Midbrain (tissue), 1 donor: ENCODE measurements around the gene FAM90A1.
"Not testable (repeated sequence)": the region's sequence is repeated elsewhere in the genome, so short reads cannot be mapped to it uniquely, and the experiment has no call there.

ENCODE experiments used
- DNase-seq: peaks from one replicate; lab custom pipeline; 2025; lab: John Stamatoyannopoulos, UW

FAM90A1 gene

GRCh38 chr12:8226992-8227731, at the start of gene FAM90A1:
TSS of gene FAM90A1 (minus strand) at chr12:8227618. CDS start at chr12:8224832, 2,786 bp downstream.
- peak; percentile 43 for DNase-seq

GRCh38 chr12:8276397-8276796, 49.0 kb upstream of the FAM90A1 start:
- not testable (repeated sequence) for DNase-seq

DNA sequence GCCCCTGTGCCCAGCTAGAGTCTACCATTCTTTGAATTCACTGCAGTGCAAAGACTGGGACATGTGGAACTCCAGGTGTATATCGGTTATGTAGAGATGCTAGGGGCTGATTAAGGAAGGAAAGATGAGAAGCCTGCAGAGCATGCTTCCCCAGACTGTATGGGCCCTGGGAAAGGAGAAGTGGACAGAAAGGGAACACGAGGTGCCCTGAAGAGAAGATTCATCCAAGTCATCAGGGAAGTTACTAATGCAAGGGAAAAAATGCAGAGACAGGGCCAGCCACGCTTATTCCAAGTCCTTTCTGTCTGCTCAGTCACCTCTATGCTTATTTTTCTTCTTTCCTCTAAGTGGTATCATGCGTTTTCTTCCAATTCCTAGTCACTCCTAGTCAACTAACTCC, 39.3 kb upstream of the FAM90A1 start:
- DNase-seq, result peak; percentile 29

DNA sequence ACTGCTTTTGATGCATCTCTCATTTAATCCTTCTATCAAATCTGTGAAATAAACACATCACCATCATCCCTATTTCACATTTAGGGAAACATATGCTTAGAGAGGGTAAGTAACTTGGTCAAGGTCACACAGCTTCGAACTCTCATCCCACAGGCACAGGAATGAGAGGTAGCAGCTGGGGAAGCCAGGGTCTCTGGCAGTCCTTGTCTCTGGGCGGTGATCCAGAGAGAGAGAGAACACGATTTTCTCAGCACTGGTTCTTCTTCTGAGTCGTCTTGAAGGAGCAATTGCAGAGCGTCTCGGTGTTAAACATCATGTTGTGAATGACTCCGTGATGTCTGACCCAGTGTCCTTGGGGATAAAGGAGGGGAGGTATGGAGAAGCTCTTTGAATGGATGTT, 36.8 kb upstream of the FAM90A1 start:
- DNase-seq, result not testable (repeated sequence)

DNA sequence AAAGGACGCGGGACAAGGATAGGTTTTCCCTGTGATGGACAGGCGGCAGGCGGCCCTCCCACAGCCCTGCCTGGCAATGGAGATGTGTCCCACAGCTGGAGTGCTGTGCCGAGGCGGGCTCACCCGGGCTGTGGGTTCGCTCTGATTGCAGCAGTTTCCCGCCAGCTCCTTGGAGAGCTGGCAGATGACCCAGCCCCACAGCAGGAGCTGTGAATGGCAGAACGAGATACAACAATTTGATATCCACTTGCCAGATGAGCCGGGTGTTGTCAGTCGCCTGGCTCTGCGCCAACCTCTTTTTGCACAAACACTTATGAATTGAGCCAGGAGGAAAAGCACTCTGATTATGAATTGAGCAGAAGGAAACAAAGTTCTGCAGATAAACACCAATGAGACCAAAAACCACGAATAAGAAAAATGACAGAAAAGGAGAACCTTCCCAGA, 33.7 kb upstream of the FAM90A1 start:
- DNase-seq, result not testable (repeated sequence)

- not testable (repeated sequence) for DNase-seq
Measured at GRCh38 chr12:8256356-8256755, 28.9 kb upstream of the FAM90A1 start.

DNA sequence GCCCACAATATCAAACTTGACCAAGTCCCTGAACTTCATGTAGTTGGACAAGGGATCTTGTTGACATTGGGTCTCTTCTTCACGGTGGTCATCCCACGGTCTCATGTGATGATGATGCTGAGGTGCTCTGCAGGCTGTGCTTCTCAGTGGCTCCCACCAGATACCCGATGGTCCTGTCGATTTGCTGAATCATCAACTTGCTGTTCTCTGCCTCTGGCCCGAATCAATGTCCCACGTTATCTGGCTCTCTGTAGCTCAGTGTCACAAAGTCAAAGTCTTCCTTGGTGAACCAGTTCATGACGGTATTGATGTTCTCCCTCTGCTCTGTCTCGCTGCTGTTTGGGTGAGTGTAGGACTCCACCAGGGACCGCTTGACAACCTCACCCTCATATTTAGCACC, 27.3 kb upstream of the FAM90A1 start:
- not testable (repeated sequence) for DNase-seq

DNA sequence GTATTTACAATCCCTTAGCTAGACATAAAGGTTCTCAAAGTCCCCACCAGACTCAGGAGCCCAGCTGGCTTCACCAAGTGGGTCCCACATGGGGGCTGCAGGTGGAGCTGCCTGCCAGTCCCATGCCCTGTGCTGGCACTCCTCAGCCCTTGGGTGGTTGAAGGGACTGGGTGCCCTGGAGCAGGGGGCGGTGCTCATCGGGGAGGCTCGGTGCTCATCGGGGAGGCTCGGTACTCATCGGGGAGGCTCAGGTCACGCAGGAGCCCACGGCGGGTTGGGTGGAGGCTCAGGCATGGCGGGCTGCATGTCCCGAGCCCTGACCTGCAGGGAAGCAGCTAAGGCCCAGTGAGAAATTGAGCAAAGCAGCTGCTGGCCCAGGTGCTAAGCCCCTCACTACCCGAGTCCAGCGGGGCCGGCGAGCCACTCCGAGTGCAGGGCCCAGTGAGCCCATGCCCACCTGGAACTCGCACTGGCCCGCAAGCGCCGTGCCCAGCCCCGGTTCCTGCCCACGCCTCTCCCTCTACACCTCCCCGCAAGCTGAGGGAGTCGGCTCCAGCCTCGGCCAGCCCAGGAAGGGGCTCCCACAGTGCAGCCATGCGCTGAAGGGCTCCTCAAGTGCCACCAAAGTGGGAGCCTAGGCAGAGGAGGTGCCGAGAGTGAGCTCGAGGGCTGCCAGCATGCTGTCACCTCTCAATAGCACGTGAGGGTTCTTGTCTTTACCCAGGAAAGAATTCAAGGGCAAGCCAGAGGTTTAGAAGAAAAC, 24.8 kb upstream of the FAM90A1 start:
- DNase-seq, result not testable (repeated sequence)

GRCh38 chr12:8251616-8252015, 24.2 kb upstream of the FAM90A1 start:
- DNase-seq, result not testable (repeated sequence)

GRCh38 chr12:8246941-8247535, 19.6 kb upstream of the FAM90A1 start:
- not testable (repeated sequence) for DNase-seq

DNA sequence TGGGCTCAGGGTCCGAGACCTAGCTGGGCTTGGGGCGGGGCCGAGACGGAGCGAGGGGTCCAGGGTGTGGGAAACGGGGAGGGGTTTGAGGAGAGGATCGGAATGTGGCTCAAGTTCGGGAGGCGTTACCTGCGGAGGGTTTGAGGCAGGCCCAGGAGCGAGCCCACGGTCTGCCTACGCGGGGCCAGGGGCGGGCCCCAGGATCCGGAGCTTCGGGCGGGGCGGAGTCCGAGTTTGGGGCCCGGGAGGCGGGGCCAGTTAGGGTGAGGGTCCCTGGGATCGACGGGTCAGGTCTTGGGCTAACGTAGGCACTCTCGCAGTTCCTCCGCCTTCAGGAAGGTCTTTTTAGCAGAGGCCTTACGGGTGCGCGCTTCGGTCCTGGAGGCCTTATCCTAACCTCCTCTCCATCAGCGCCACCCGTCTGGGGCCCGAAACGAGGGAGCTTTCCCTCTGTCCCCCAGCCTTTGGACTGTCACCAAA, 16.3 kb upstream of the FAM90A1 start:
- peak; percentile 35 for DNase-seq

DNA sequence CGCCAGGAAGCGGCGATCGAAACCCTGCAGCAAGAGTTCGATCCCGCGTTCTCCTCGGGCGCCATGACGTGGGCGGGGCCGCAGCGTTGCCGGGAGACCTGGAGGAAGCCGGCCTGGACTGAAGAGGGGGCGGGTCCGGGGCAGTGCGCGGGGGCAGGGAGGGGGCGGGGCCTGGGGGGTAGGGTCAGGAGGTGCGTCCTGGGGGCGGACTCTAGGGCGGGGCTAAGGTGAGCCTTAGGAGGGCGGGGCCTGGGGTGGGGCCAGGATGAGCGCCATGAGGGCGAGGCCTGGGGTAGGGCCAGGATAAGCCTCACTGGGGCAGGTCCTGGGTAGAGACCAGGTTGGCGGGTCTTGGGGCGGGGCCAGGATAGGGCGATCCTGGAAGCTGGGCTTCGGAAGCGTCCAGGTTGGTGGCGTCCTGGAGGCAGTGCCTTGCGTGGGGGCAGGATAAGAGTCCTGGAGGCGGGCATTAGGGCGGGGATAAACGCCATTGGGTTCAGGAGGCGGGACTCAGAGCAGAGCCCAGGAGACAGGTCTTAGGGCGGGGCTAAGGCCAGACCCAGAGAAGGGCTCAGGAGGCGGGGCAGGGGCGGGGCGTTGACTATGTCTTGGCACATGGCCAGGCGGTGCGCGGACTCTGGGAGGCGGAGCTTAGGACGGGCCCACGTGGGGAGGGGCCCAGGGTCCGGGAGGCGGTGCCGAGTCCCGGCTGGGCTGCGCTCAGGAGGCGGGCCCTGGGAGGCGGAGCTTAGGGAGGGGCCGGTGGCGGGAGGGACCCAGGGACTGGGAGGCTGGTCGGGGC, 15.7 kb upstream of the FAM90A1 start:
- peak; percentile 96 for DNase-seq

DNA sequence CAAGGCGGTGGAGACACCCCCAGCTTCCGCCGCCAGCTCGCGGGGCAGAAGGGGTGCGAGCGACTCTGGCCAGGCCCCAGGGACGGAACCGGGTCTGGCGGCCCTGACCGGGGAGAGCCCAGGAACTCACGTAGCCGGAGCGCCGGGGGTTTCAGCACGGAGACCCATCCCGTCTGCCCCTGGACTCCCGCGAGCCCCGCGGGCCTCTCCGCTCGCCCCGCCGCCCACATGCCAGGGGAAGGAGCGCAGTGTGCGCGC, 15.1 kb upstream of the FAM90A1 start:
- not testable (repeated sequence) for DNase-seq

DNA sequence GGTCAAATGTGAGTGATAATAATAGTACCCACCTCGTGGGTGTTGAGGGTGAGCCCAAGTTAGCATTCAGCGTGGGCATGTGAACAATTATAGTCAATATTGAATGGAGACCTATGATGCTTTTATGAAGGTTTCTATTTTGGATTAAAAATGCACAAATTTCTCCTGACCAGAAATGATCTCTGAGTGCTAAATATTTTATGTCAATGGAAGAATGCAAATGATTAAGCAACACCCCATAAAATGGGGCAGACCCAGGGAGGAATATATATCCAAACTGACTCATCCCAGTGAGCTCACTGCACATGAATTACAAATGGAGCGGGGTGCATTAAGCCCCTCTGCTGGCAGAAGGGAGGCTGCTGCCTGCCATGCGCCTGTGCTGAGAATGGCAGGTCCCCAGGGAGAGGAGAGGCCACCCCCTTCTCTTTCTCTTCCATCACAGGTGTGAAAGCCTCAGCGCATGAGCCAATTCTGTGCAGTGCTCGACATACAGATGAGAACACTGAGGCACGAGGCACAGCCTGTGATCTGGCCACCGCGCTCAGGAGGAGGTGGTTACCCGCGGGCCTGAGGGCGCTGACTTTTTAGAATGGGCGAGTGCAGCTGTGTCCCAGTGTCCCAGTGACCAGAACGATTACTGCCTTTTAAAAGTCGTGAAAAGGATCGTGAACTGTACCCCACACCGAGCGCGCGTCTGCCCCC, 14.7 kb upstream of the FAM90A1 start:
- not testable (repeated sequence) for DNase-seq

GRCh38 chr12:8240340-8241114, 13.1 kb upstream of the FAM90A1 start:
- DNase-seq, result not testable (repeated sequence)

DNA sequence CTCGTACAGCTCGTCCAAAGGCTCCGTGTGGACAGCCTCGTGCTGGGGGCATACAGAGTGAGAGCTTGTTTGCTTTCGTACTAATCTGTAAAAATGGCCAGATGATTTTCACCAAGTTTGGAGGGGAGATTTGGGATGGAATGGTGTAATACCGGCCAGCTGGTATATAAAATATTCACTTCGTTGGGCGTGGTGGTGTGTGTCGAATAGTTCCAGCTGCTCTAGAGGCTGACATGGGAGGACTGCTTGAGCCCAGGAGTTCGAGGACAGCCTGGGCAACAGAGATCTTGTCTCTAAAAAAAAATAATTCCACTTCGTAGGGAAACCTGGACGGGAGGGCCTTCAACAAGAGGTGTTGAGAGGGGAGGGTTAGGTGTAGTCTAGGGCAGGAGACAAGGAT, 9.6 kb upstream of the FAM90A1 start:
- not testable (repeated sequence) for DNase-seq

- not testable (repeated sequence) for DNase-seq
Measured at GRCh38 chr12:8235316-8236157, 8.1 kb upstream of the FAM90A1 start.

DNA sequence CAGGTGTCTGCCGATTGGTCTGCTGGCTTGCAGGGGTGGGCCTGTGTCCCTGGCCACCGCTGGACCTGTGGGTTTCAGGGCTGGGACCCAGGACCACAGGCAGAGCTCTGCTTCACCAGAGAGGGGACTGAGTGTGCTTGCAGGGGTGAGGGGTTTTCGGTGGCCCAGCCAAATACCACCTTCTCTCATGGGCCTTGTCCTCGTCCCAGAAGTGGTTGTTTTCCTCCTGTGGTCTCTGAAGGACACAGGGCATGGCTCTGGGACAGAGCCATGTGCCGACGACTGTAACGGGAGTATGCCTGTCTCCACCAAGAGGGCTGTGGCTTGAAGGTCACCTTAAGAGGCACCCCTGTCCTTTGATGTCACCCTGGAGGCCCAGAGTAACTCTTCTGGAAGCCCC, 7.3 kb upstream of the FAM90A1 start:
- not testable (repeated sequence) for DNase-seq

DNA sequence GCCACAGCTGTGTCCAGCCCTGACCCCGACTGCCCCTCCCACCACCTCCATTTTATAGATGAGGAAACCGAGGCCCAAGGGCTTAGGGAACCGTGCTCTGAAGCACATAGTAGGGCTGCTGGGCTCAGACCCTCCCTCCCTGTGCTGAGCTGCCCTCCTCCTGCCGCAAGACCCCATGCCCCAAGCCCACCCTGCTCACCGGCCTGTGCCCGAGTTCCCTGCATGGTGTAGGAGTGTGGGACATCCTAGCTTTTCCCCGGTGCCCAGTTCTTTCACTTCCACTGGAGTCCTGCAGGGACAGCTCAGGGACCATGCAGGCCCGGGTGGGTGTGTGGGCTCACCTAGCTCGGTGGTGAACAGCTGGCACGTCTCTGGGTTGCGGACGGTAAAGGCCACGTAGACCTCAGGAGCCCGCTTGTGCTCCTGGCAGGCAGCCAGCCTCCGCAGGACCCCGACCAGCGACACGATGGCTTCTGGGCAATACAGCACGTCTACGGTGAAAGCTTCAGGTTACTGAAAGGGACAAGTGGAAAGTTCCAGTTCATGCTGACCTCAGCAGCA, 6.6 kb upstream of the FAM90A1 start:
- DNase-seq, result not testable (repeated sequence)
